Measurements from ENCODE around the gene SLC5A8. TPM values are rescaled to one million over a fixed set of nuclear protein-coding genes. Genes with fewer than 3 reads are reported as not detected.
A peak's percentile ranks its signal among the peaks of the same experiment; 100 is the strongest.

The SLC5A8 gene
- total RNA-seq, 4 donors from 2014 or later: under 0.01 TPM; not detected in 3

GRCh38 chr12:101230547-101230946 lies 20.5 kb upstream of the SLC5A8 start:
- WGBS, 2 donors: 20 to 30% methylated on average over 5 of the region's 5 CpGs
- TF ChIP-seq CTCF (IDR thresholded peaks at IDR 0.05) (no peak), POLR2A (IDR thresholded peaks at IDR 0.05) (no peak)
- intact Hi-C loops (cut with DNase I): no loop called here
- Histone ChIP-seq H3K36me3 (no peaks in the 10 kb centered on the region), H3K9me3 (no peaks in the 10 kb centered on the region), H3K27me3 (no peaks in the 10 kb centered on the region), H3K4me3 (no peak overlapping the region), H3K27ac (peak overlapping the region in 1 of 4 donors; percentile 34), H3K4me1 (peaks cover 0 to 8% (median 0%) of the 10 kb centered on the region in 3 donors)
- DNase-seq: no peak

GRCh38 chr12:101229841-101230241 lies 19.8 kb upstream of the SLC5A8 start:
- Histone ChIP-seq H3K27ac (no peak overlapping the region), H3K36me3 (no peaks in the 10 kb centered on the region), H3K9me3 (no peaks in the 10 kb centered on the region), H3K4me1 (peaks cover 0 to 8% (median 0%) of the 10 kb centered on the region in 3 donors), H3K4me3 (no peak overlapping the region), H3K27me3 (no peaks in the 10 kb centered on the region)
- TF ChIP-seq CTCF (IDR thresholded peaks at IDR 0.05): no peak
- no peak for TF ChIP-seq POLR2A (IDR thresholded peaks at IDR 0.05)
- DNase-seq: no peak
- WGBS, 2 donors: 67 to 74% methylated on average over 1 to 6 of the region's 7 CpGs
- intact Hi-C loops (cut with DNase I): no loop called here

GRCh38 chr12:101221301-101221700 lies 11.3 kb upstream of the SLC5A8 start:
- no peak overlapping the region for H3K27ac ChIP-seq
- WGBS, 2 donors: 0 to 24% methylated on average over 1 of the region's 1 CpG
- H3K27me3 ChIP-seq: no peaks in the 10 kb centered on the region
- no peak for DNase-seq
- TF ChIP-seq CTCF (IDR thresholded peaks at IDR 0.05) (no peak), POLR2A (IDR thresholded peaks at IDR 0.05) (no peak)
- no peaks in the 10 kb centered on the region for H3K4me1 ChIP-seq
- H3K9me3 ChIP-seq: no peaks in the 10 kb centered on the region
- no peak overlapping the region for H3K4me3 ChIP-seq
- intact Hi-C loops (cut with DNase I): no loop called here
- H3K36me3 ChIP-seq: no peaks in the 10 kb centered on the region

GRCh38 chr12:101216810-101217209 lies 6.8 kb upstream of the SLC5A8 start:
- intact Hi-C loops (cut with DNase I): no loop called here
- Histone ChIP-seq H3K27ac (no peak overlapping the region), H3K36me3 (no peaks in the 10 kb centered on the region), H3K9me3 (no peaks in the 10 kb centered on the region), H3K4me3 (no peak overlapping the region), H3K27me3 (peaks cover 0 to 3% (median 0%) of the 10 kb centered on the region in 4 donors), H3K4me1 (no peaks in the 10 kb centered on the region)
- TF ChIP-seq POLR2A (IDR thresholded peaks at IDR 0.05): no peak
- no peak for TF ChIP-seq CTCF (IDR thresholded peaks at IDR 0.05)
- DNase-seq: no peak
- WGBS, 2 donors: 91 to 93% methylated on average over 2 of the region's 2 CpGs

- peaks cover 0 to 13% (median 0%) of the 10 kb centered on the region in 3 donors for H3K4me1 ChIP-seq
- peaks cover 0 to 44% (median 3%) of the 10 kb centered on the region in 4 donors for H3K27me3 ChIP-seq
- 36 to 64% methylated on average over 5 of the region's 5 CpGs for WGBS, 2 donors
- TF ChIP-seq CTCF (IDR thresholded peaks at IDR 0.05) (no peak), POLR2A (IDR thresholded peaks at IDR 0.05) (no peak)
- no peak overlapping the region for H3K27ac ChIP-seq
- DNase-seq: no peak
- no peaks in the 10 kb centered on the region for H3K36me3 ChIP-seq
- no peaks in the 10 kb centered on the region for H3K9me3 ChIP-seq
- H3K4me3 ChIP-seq: no peak overlapping the region
- intact Hi-C loops (cut with DNase I): no loop called here
Observed at GRCh38 chr12:101207086-101207780, 2.8 kb downstream of the SLC5A8 start.
